C4-2B (cell line): Measurements from ENCODE around the gene ACLY.

Source experiments
- ZFX ChIP-seq: fragments of 450-650 bp; IDR thresholded peaks from 2 replicates; pipeline ENCODE4 v1.6.1; 2017
- TF ChIP-seq, protein P1 (sequence below): fragments of 450-650 bp; conservative IDR thresholded peaks from 2 replicates; pipeline ENCODE4 v1.5.1; 2017; ENCODE audit warnings: mild to moderate bottlenecking

DNA sequence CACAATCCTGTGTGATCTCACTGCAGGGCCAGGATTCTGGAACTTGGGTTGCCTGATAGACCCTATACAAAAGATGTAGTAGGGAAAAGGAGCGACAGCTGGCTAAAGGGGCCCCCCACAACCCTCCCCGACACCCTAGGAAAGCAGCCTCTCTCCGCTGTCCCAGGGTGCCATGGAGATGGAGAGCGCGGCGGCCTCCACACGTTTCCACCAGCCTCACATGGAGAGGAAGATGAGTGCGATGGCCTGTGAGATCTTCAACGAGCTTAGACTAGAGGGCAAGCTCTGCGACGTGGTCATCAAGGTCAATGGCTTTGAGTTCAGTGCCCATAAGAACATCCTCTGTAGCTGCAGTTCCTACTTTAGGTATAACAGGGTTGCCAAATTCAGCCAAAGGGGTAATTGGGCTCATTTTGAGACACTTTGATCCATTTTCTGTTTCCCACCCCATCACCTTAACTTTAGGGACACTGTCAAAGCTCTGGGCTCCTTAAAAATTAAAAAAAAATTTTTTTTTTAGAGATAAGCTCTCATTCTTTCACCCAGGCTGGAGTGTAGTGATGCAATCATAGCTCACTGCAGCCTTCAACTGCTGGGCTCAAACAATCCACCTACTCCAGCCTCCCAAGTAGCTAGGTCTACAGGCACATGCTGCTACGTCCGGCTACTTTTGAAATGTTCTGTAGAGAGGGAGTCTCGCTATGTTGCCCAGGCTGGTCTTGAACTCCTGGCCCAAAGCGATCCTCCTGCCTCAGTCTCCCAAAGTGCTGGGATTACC, 80.8 kb downstream of the ACLY start, which contains the start of gene KLHL10:
- TF ChIP-seq, protein P1, sequence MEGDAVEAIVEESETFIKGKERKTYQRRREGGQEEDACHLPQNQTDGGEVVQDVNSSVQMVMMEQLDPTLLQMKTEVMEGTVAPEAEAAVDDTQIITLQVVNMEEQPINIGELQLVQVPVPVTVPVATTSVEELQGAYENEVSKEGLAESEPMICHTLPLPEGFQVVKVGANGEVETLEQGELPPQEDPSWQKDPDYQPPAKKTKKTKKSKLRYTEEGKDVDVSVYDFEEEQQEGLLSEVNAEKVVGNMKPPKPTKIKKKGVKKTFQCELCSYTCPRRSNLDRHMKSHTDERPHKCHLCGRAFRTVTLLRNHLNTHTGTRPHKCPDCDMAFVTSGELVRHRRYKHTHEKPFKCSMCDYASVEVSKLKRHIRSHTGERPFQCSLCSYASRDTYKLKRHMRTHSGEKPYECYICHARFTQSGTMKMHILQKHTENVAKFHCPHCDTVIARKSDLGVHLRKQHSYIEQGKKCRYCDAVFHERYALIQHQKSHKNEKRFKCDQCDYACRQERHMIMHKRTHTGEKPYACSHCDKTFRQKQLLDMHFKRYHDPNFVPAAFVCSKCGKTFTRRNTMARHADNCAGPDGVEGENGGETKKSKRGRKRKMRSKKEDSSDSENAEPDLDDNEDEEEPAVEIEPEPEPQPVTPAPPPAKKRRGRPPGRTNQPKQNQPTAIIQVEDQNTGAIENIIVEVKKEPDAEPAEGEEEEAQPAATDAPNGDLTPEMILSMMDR: no peak
- no peak for TF ChIP-seq ZFX
